HCT116 (cell line): ENCODE data around the gene GLI3.

ENCODE experiments used
- CEBPB ChIP-seq: IDR thresholded peaks from 2 replicates; pipeline ENCODE4 v1.6.1; 2012; ENCODE audit warnings: low read depth
- EZH2 ChIP-seq: fragments of 200-600 bp; sonication (generic); IDR thresholded peaks from 2 replicates; pipeline ENCODE4 v1.6.1; 2017; ENCODE audit warnings: antibody characterized with exemption, mixed run types
- EZH2phosphoT487 ChIP-seq: fragments of 200-600 bp; IDR thresholded peaks from 2 replicates; pipeline ENCODE4 v1.6.1; 2018; ENCODE audit warnings: antibody characterized with exemption, borderline replicate concordance
- POLR2A ChIP-seq: IDR thresholded peaks from 2 replicates; pipeline ENCODE4 v1.7.0; 2011; ENCODE audit warnings: borderline replicate concordance; ENCODE audit not compliant: insufficient read depth, insufficient read length; ENCODE audit errors: extremely low read depth
- TF ChIP-seq, protein P1 (sequence below), 3 experiments: fragments of 200-600 bp in 1 of 3; sonication (generic) in 1 of 3; IDR thresholded peaks in 2 of 3; conservative IDR thresholded peaks in 1 of 3; 2 replicates each; pipeline ENCODE4 v1.5.1; 2012 to 2017; ENCODE audit warnings: low read depth in 2 of 3, low read length in 2 of 3, antibody characterized with exemption in 1 of 3, borderline replicate concordance in 1 of 3, control low read depth in 1 of 3, mild to moderate bottlenecking in 1 of 3, mixed read lengths in 1 of 3, mixed run types in 1 of 3, moderate library complexity in 1 of 3; ENCODE audit not compliant: insufficient read depth in 1 of 3
- TF ChIP-seq, protein P2 (sequence below): IDR thresholded peaks from 2 replicates; pipeline ENCODE4 v1.6.1; 2011; ENCODE audit warnings: mild to moderate bottlenecking, low read length, moderate library complexity; ENCODE audit not compliant: insufficient replicate concordance; ENCODE audit errors: extremely low read depth
- TF ChIP-seq, protein P3 (sequence below): IDR thresholded peaks from 2 replicates; pipeline ENCODE4 v1.6.1; 2012
- TF ChIP-seq, protein P4 (sequence below): IDR thresholded peaks from 2 replicates; pipeline ENCODE4 v1.6.1; 2012; ENCODE audit warnings: low read depth

DNA sequence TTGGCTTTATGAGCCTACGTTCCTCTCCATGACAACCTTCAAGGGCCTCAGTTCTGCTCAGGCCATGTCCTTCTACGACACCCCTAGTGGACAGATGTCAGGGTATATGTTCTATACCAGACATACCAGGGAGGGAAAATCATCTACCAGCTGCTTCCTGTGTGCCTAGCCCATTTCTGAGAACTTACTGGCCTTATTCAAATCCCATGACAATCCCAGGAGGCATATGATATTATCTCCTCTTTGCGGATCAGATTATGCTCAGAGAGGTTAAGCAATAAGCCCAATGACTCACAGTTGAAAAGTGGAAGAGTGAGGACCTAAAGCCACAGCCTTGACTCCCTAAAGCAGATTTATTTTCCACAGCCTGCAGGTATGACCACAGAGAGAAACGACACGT lies 139.3 kb downstream of the GLI3 start:
- TF ChIP-seq, protein P1, sequence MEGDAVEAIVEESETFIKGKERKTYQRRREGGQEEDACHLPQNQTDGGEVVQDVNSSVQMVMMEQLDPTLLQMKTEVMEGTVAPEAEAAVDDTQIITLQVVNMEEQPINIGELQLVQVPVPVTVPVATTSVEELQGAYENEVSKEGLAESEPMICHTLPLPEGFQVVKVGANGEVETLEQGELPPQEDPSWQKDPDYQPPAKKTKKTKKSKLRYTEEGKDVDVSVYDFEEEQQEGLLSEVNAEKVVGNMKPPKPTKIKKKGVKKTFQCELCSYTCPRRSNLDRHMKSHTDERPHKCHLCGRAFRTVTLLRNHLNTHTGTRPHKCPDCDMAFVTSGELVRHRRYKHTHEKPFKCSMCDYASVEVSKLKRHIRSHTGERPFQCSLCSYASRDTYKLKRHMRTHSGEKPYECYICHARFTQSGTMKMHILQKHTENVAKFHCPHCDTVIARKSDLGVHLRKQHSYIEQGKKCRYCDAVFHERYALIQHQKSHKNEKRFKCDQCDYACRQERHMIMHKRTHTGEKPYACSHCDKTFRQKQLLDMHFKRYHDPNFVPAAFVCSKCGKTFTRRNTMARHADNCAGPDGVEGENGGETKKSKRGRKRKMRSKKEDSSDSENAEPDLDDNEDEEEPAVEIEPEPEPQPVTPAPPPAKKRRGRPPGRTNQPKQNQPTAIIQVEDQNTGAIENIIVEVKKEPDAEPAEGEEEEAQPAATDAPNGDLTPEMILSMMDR (IDR thresholded peaks at IDR 0.05 in 2 of 3, conservative IDR thresholded peaks at IDR 0.05 in 1 of 3; ENCODE audit: borderline replicate concordance in 1 of 3, insufficient read depth in 1 of 3, low read depth in 2 of 3, low read length in 2 of 3) = peak in 1 of 3 experiments; percentile 14; a peak in 1 of 6 replicates
- TF ChIP-seq CEBPB (no peak), EZH2 (no peak), POLR2A (no peak), EZH2phosphoT487 (no peak)
- TF ChIP-seq, protein P2, sequence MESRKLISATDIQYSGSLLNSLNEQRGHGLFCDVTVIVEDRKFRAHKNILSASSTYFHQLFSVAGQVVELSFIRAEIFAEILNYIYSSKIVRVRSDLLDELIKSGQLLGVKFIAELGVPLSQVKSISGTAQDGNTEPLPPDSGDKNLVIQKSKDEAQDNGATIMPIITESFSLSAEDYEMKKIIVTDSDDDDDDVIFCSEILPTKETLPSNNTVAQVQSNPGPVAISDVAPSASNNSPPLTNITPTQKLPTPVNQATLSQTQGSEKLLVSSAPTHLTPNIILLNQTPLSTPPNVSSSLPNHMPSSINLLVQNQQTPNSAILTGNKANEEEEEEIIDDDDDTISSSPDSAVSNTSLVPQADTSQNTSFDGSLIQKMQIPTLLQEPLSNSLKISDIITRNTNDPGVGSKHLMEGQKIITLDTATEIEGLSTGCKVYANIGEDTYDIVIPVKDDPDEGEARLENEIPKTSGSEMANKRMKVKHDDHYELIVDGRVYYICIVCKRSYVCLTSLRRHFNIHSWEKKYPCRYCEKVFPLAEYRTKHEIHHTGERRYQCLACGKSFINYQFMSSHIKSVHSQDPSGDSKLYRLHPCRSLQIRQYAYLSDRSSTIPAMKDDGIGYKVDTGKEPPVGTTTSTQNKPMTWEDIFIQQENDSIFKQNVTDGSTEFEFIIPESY = no peak
- TF ChIP-seq, protein P3, sequence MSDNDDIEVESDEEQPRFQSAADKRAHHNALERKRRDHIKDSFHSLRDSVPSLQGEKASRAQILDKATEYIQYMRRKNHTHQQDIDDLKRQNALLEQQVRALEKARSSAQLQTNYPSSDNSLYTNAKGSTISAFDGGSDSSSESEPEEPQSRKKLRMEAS = no peak
- TF ChIP-seq, protein P4, sequence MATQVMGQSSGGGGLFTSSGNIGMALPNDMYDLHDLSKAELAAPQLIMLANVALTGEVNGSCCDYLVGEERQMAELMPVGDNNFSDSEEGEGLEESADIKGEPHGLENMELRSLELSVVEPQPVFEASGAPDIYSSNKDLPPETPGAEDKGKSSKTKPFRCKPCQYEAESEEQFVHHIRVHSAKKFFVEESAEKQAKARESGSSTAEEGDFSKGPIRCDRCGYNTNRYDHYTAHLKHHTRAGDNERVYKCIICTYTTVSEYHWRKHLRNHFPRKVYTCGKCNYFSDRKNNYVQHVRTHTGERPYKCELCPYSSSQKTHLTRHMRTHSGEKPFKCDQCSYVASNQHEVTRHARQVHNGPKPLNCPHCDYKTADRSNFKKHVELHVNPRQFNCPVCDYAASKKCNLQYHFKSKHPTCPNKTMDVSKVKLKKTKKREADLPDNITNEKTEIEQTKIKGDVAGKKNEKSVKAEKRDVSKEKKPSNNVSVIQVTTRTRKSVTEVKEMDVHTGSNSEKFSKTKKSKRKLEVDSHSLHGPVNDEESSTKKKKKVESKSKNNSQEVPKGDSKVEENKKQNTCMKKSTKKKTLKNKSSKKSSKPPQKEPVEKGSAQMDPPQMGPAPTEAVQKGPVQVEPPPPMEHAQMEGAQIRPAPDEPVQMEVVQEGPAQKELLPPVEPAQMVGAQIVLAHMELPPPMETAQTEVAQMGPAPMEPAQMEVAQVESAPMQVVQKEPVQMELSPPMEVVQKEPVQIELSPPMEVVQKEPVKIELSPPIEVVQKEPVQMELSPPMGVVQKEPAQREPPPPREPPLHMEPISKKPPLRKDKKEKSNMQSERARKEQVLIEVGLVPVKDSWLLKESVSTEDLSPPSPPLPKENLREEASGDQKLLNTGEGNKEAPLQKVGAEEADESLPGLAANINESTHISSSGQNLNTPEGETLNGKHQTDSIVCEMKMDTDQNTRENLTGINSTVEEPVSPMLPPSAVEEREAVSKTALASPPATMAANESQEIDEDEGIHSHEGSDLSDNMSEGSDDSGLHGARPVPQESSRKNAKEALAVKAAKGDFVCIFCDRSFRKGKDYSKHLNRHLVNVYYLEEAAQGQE = no peak
